Skin epidermis (tissue), 12 donors: ENCODE data around the gene DOK7.
"Not testable (repeated sequence)": the region's sequence is repeated elsewhere in the genome, so short reads cannot be mapped to it uniquely, and the experiment has no call there.

ENCODE experiments used
- H3K27ac ChIP-seq, 21 experiments: fragments of 200-600 bp; sonication (generic) in 11 of 21; one replicate each; pipeline ENCODE4 v1.5.0; 2020; ENCODE audit warnings: mild to moderate bottlenecking in 3 of 21, inconsistent platforms in 2 of 21, moderate library complexity in 2 of 21
- H3K4me3 ChIP-seq, 7 experiments: fragments of 200-600 bp; sonication (generic) in 2 of 7; one replicate each; pipeline ENCODE4 v1.5.0; 2020; ENCODE audit warnings: inconsistent platforms in 2 of 7, mild to moderate bottlenecking in 2 of 7, moderate library complexity in 1 of 7

Gene DOK7

GRCh38 chr4:3525532-3526430 lies 62.7 kb downstream of the DOK7 start:
- no peak overlapping the region for H3K4me3 ChIP-seq
- H3K27ac ChIP-seq, result no peak overlapping the region

DNA sequence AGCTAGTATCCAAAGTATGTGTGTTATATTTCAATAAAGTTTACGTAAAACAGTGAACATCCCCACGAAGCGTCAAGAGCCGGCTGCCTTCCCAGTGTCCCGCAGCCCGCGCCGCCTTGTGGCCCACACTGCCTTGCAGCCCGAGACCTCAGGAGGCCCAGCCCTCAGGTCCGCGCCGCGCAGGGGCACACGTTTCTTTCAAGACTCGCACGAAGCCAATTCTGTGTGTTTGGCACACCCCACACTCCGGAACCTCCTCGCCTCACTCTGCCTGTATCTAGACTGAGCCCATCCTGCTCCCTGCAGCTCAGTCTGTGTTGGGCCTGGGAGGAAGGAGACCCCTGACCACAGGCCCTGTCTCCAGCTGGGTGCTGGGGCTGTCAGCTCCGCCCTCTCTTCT lies 63.4 kb downstream of the DOK7 start:
- Histone ChIP-seq H3K4me3 (no peak overlapping the region), H3K27ac (no peak overlapping the region)

DNA sequence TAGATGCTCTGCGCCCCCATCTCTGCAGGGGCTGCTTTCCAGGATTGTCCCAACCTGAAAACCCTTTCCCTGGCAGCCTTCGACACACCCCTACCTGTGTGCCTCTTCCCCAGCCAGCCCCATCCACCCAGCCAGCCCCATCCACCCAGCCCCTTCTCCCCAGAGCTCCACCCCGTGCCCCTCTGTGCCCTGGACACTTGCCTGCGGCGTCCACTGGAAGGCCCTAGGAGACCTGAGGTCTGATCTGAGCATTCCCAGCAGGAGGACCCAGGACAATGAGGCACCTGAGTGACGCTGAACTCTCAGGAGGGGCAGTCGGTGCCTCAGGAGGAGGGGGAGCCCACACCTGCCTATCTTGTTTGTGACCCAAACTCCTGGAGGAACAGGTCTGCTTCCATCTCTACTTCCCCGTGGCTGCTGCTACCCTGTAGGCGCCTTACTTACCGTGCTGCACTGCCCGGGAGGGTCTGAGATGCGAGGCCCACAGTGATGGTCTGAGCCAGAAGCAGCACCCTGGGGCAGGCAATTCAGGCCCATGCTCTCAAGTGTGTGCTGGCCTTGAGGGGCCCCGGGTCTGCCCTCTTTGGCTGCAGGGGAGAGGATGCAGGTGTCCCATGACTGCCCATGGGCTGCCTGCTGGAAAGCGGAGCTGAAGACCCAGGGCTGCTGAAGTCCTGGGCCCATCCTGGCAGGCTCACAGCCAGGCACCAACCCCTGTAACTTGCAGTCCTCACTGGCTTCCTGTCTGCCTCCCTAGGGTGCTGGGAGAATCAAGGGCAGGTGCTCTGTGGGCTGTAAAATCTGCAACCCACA lies 64.2 kb downstream of the DOK7 start:
- no peak overlapping the region for H3K4me3 ChIP-seq
- H3K27ac ChIP-seq, result no peak overlapping the region

DNA sequence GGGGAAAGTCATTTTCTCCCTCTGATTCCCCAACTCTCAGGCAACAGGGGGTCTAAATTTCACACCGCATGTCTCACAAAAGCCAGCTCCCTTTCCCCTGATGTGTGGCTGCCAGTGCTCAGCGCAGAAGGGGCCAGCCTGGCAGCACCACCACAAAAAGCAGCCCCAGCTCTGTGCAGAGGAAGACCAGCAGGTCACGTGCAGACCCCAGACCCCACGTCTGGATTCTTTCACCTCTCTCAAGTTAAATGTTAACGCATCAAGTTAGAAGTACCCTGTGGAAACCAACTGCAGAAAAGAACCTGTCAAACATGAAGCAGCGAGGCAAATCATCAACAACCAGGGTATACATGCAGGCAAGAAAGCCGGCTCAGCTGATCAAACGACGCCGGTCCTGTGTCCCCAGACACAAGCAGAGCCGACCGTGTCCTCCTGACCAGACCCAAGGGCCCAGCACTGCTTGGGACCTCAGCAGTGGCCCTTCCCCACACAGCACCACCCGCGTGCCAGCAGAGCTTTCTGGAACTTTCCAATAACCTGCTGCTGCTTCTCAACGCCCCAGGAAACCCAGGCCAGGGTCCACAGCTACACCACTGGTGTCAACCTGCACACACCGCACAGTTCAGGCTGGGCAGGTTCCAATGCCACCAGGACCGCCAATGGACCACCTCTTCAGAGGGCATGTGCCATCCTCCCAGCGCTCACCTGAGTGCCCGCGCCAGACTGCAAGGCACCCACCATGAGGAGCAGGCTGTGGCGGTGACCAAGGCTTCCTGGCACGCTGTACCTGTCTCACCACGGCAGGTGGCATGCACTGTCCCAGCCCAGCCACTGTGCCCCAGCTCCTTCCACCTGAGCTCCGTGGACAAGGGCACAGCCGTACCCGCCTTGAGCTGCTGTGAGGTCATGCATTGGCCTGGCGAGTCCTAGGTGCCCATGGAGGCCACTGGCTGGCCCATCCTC lies 65.1 kb downstream of the DOK7 start:
- H3K4me3 ChIP-seq, result no peak overlapping the region
- no peak overlapping the region for H3K27ac ChIP-seq

- no peak overlapping the region for H3K27ac ChIP-seq
Measured at GRCh38 chr4:3529363-3529762, 66.3 kb downstream of the DOK7 start.

GRCh38 chr4:3530051-3530450 lies 66.9 kb downstream of the DOK7 start:
- Histone ChIP-seq H3K27ac (no peak overlapping the region), H3K4me3 (no peak overlapping the region)

More at GRCh38 chr4:3529363-3529762, 66.3 kb downstream of the DOK7 start:
- no peak overlapping the region for H3K4me3 ChIP-seq

DNA sequence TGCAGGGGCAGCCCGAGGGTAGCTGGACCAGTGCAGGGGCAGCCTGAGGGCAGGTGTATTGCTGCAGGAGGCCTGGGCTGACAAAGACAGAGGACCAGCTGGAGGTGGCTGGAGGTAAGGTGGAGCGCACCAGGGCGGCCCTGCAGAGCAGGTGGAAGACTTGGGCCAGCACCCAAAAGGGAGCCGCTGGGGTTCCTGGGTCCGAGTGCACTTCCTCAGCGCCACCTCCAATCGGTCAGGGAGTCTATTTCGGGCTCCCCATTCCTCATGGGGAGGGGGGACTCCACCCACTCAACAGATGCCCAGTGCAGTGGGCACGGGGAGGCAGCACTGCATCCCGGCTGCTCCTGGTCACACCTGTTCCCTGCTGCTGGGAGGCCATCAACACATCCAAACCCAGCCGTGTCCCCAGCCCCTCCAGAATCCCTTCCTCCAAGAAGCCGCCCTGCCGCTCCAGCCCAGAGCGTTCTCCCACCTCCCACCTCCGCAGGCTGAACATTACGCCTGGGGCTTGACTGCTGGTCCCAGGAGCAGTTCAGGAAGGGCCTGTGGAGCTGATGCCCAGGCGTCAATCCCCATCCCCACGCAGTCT lies 67.7 kb downstream of the DOK7 start:
- peak overlapping the region in 4 of 7 experiments; percentile 68 to 97 (median 85) for H3K4me3 ChIP-seq
- peak overlapping the region in 1 of 21 experiments; percentile 92 for H3K27ac ChIP-seq

DNA sequence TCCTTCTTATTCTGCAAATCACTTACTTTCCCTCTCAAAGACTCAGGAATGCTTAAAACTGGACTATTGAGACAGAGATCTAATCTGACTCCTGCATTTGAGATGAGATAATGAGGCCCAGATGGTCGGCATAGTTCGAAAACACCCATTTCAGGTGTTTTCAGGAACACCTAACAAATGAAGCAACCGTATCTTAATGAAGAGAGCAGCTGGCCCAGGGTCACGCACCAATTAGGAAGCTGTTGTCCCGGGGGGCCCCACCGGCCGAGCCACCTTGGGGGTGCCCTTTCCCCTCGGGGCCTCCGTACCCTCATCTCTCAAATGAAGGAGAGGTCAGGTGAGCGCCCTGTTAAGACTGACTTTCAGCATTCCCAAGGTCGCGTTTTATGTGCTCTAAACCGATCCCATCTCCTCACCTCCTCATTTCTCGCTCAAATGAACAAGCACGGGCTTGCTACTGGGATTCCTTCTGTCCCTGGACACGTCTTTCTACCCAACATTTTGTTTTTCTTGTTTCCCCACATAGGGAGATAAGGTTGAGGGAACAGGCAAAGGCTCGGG lies 68.3 kb downstream of the DOK7 start:
- Histone ChIP-seq H3K4me3 (peak overlapping the region; percentile 68 to 97 (median 81)), H3K27ac (peak overlapping the region in 19 of 21 experiments; percentile 49 to 92 (median 78))

GRCh38 chr4:3531879-3532750 lies 69.0 kb downstream of the DOK7 start, which contains the start of gene LRPAP1:
TSS of gene LRPAP1 (minus strand) at chr4:3532422. CDS start at chr4:3532412, 10 bp downstream.
- H3K27ac ChIP-seq, result peak within 1 kb of the TSS; percentile 49 to 92 (median 78)

DNA sequence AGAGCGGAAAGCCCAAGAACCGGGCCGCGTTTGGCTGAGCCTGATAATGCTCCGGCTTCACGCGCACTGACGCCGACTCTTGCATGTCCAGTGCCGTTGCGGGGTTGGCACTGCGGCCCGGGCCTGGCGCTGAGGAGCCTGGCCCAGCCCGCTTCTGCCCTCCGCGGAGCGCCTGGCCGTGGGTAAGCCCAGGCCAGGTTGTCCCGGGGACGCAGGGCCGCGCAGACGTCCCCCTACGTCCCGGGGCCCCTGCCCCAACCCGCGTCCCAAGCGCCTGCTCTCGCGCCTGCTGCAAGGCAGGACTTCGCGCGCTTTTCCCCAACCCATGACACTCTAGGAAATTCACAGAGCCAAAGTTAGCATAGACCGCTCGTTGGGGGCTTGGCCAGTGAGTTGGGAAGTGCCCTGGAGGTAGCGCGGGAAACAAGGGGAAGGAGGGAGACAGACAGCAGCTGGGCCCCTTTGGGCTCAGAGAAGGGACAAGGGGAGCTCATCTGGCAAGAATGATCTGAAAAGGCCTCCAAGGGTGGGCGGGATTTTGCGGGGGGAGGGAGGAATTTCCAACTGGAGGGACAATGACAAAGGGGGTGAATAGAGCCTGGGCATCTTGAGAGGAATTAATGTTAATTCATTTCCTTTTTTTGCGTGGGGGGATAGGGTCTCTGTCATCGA lies 69.8 kb downstream of the DOK7 start:
- Histone ChIP-seq H3K27ac (peak overlapping the region in 10 of 21 experiments; percentile 3 to 91 (median 57)), H3K4me3 (peak overlapping the region; percentile 68 to 97 (median 81))

More at GRCh38 chr4:3531879-3532750, 69.0 kb downstream of the DOK7 start, which contains the start of gene LRPAP1:
- peak within 1 kb of the TSS; percentile 68 to 97 (median 81) for H3K4me3 ChIP-seq

GRCh38 chr4:3533423-3533820 lies 70.3 kb downstream of the DOK7 start:
- H3K4me3 ChIP-seq, result no peak overlapping the region
- no peak overlapping the region for H3K27ac ChIP-seq

- not testable (repeated sequence) for H3K27ac ChIP-seq, H3K4me3 ChIP-seq
Measured at GRCh38 chr4:3535812-3536211, 72.7 kb downstream of the DOK7 start.

GRCh38 chr4:3538906-3539305 lies 75.8 kb downstream of the DOK7 start:
- not testable (repeated sequence) for H3K27ac ChIP-seq, H3K4me3 ChIP-seq

GRCh38 chr4:3543415-3543814 lies 80.3 kb downstream of the DOK7 start:
- not testable (repeated sequence) for H3K27ac ChIP-seq, H3K4me3 ChIP-seq
